GM21786 (cell line): Measurements from ENCODE around the gene ZBTB7A.

Experiments
- ATAC-seq: cut with Tn5 transposase; IDR thresholded peaks from one replicate; pipeline ENCODE4 v1.9.1; 2021; ENCODE audit not compliant: unreplicated experiment

Gene ZBTB7A

GRCh38 chr19:4057931-4058692, 8.6 kb downstream of the ZBTB7A start:
- ATAC-seq: no peak

GRCh38 chr19:4055209-4055552, 11.5 kb downstream of the ZBTB7A start:
- ATAC-seq: no peak

GRCh38 chr19:4054441-4055208, 12.1 kb downstream of the ZBTB7A start:
- ATAC-seq: no peak

- no peak for ATAC-seq
Measured at GRCh38 chr19:4053423-4054324, 13.0 kb downstream of the ZBTB7A start.

- ATAC-seq: no peak
Measured at GRCh38 chr19:4052993-4053422, 13.7 kb downstream of the ZBTB7A start.

- no peak for ATAC-seq
Measured at GRCh38 chr19:4052114-4052992, 14.3 kb downstream of the ZBTB7A start.

GRCh38 chr19:4051175-4052101, 15.3 kb downstream of the ZBTB7A start:
- ATAC-seq: no peak

- ATAC-seq: no peak
Measured at GRCh38 chr19:4049432-4049831, 17.3 kb downstream of the ZBTB7A start.

GRCh38 chr19:4046946-4047683, 19.6 kb downstream of the ZBTB7A start:
- no peak for ATAC-seq

GRCh38 chr19:4046362-4046691, 20.4 kb downstream of the ZBTB7A start:
- ATAC-seq: no peak

- ATAC-seq: no peak
Measured at GRCh38 chr19:4045597-4046361, 20.9 kb downstream of the ZBTB7A start.

- ATAC-seq: no peak
Measured at GRCh38 chr19:4044990-4045465, 21.7 kb downstream of the ZBTB7A start.

GRCh38 chr19:4043966-4044715, 22.6 kb downstream of the ZBTB7A start:
- ATAC-seq: no peak

GRCh38 chr19:4043401-4043800, 23.3 kb downstream of the ZBTB7A start:
- ATAC-seq: no peak

GRCh38 chr19:4042731-4043082, 24.0 kb downstream of the ZBTB7A start:
- no peak for ATAC-seq

GRCh38 chr19:4042064-4042730, 24.5 kb downstream of the ZBTB7A start:
- ATAC-seq: no peak
